HG03439 (cell line): Measurements from ENCODE around the gene NOD2.

Experiments
- ATAC-seq: cut with Tn5 transposase; IDR thresholded peaks from one replicate; pipeline ENCODE4 v1.9.1; 2021; ENCODE audit warnings: mild to moderate bottlenecking, moderate library complexity; ENCODE audit not compliant: unreplicated experiment

The NOD2 gene

DNA sequence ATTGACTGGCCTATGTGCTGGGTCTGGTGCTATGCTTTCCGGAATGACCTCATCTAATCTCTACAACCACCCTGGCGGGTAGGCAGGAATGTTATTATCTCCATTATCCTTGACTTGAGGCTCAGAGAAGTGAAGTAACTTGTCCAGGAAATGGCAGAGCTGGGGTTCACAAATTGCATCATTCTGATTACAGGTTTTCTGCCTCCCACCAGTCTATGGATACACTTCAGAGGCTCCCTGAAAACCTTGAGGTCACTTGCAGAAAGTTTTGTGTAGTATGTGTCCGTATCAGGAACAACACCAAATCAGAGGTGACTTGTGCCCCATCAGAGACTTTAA, 19.1 kb downstream of the NOD2 start:
- no peak for ATAC-seq

DNA sequence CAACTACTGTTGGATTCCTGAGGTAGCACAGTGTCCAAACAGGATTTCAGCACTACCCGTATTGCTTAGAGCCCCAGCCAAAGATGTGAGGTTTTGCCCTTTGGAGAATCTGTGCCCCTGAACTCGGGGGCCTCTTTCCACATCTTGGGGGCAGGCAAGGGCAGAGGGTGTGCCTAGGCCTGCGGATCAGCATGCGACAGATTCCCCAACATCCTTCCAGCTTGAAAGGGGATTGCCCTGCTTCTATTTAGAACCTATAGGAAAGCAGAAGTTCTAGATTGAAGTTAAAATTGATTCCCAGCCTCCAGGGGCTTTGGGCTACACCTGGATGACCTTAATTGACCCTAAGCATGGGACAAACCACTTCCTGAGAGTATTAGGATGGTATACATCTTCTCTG, 19.6 kb downstream of the NOD2 start:
- ATAC-seq: no peak

DNA sequence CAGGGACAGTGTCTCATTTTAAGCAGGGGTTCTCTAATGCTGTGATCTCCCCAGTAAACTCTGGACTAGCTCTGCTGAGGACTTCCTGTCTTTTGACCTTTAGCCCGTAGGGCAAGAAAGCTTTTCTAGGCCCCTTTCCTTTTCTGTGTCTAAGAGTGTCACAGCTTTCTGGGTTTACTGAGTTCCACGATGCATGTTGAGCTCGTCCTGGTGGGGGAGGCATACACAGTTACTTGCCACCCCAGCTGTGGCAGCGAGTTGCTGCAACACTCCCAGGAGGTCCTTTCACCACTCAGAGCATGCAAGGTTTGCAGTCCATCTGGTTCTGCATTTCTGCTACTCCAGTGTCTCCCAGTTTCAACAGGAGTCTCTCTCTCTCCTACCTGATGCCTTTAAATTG, 23.7 kb downstream of the NOD2 start:
- no peak for ATAC-seq

DNA sequence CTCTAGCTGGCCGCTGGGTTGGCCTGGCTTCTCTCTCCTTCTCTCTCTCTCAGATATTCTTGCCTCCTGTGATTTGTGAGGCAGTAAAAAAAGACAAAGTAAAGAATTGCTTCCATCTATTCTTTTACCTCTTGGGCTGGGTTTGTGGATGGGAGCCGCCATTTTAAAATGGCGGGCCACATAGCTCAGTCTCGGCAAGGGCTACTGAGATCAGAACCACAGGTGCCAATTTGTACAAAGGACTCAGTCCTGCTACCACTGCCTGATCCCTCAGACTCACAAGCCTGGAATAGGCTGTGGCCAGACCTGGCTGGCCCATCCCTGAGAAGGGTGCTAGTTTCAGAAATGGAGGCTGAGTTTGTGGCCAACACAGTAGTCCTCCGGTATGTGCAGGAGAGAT, 24.1 kb downstream of the NOD2 start:
- ATAC-seq: no peak

DNA sequence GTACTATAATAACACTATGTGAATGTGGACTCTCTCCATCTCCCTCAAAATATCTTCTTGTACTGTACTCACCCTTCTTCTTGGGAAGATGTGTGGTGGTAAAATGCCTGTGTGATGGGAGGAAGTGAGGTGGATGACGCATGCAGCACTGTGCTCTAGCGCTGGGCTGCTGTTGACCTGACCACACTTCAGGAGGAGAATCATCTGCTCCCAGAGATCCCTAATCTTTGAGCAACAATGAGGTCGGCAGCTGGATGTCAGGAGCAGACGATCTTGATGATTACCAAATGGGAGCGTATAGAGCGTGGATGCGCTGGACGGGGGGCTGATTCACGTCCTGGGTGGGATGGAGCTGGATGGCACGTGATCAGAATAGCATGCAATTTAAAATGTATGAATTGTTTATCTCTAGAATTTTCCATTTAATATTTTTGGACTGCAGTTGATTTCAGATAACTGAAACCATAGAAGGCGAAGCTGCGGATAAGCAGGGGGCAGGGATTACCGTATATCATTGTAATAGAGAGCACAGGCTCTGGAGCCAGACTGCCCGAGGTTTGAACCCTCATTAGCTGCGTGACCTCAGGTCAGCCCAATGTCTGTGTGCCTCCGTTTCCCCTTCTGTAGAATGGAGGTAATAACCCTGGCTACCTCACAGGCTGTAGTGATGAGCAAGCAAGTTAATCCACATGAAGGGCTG, 24.8 kb downstream of the NOD2 start:
- no peak for ATAC-seq

DNA sequence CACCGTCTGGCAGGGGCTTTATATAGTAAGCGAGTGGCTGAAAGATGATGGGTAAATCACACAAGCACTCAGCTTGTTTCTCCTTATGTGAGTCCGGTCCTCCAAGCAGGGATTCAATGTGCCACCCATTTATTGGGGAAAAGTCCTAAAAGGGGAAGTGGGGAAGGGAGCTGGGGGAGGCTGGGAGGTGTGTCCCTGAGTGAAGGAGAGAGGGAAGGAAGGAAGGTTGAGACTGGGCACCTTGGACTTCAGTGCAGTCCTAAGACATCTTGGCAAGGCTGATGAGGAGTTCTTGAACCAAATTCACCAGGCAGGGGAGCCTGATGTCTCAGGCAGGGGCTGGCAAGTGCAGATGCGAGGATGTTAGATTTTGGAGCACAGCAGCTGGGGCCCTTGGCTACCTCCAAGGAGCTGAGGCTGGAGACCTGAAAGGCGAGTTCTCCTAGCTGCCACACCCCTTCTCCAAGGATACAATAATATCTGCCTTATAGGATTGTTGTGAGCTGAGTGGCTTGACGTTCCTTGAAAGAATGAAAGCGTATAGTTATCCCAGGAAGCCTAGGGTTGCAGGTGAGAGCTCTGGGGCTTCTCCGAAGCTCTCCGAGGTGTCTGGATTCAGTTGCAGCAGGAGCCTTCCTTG, 25.5 kb downstream of the NOD2 start:
- no peak for ATAC-seq

DNA sequence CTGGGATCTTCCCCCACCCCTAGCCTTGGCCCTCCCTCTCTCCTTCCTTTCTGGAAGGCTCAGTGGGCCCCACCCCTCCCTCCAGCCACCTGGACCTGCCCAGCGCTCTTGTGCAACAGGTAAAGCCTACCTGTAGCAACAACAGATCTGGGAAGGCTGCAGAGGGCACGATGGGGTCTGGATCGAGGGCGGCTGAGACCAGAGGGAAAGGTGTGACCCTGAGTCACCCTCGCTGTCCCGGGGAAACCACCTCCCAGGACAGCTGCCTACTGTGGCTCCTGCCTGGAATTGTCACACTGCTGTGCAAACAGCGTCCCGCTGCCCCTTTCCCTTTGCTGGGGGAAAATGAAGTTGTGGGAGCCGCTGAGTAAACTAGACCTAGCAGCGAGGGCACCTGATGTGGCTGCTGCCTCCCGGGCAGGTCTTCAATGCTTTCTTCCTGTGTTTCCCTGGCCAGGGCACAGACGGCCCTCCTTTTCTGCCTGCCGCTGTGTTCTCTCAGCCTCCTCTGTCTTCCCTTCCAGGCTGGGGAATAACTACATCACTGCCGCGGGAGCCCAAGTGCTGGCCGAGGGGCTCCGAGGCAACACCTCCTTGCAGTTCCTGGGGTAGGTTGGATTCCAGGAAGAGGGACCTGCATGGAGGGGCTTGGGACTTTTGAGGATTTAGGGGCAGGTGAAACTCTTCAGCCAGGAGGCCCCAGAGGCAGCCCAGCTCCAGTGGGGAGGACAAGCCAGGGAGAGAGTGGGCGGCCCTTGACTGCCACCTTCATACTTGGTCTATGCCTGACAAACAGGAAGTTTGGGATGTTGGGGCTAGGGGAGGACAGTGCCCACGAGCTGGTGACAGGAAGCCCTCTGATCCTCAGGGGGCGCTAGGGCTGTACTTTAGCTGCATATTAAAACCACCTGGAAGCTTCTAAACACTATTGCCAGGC, 26.3 kb downstream of the NOD2 start:
- no peak for ATAC-seq

DNA sequence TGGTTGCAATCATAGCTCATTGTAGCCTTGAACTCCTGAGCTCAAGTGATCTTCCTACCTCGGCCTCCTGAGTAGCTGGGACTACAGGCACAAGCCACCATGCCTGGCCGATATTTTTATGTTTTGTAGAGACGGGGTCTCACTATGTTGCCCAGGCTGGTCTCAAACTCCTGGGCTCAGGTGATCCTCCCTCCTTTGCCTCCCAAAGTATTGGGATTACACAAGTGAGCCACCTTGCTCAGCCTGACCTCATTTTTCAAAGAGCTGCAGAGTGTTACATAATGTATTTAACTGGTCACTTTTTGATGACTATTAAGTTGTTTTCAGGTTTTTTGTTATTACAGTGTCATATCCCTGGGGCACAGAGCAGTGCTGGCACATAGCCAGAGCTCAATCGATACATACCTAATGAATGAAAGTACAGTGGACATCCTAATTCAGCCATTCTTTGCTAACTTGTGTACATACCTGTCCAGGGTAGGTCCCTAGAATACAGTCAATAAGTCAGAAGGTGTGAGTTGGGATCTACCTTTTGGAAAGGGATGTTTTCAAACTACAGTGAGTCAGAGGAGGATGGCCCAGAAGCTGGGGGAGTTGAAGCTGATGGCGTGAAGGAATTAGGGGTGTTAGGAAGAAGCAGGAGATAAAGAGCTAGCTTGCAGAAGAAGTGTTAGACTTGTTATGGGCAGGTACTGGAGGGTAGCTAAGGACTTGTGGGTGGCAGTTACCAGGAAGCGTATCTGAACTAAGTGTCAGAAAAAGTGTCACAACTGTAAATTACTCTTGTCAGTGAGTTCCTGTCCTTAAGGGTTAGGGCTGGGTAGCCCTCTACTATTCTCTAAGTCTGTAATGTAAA, 28.4 kb downstream of the NOD2 start:
- no peak for ATAC-seq

DNA sequence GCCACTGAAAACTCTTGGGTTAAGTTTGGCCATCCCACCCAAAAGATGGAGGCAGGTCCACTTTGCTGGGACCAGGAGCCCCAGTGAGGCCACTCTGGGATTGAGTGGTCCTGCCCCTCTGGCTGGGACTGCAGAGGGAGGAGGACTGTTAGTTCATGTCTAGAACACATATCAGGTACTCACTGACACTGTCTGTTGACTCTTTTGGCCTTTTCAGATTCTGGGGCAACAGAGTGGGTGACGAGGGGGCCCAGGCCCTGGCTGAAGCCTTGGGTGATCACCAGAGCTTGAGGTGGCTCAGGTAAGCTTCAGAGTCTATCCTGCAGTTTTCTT, 29.0 kb downstream of the NOD2 start:
- ATAC-seq: no peak

DNA sequence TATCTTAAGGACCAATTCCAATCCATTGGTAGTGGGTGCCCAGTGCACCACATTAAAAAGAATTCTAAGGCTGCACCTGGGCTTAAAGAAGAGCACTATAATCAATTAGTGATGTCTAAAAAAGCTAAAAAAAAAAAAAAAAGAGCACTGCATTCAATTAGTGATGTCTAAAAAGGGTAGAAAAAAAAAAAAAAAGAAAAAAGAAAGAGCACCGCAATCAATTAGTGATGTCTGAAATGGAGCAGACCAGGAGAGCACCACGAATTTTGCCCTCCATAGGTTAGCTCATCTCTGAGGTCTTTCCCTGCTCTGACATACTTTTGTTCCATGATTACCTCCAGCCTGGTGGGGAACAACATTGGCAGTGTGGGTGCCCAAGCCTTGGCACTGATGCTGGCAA, 29.6 kb downstream of the NOD2 start:
- ATAC-seq: no peak

DNA sequence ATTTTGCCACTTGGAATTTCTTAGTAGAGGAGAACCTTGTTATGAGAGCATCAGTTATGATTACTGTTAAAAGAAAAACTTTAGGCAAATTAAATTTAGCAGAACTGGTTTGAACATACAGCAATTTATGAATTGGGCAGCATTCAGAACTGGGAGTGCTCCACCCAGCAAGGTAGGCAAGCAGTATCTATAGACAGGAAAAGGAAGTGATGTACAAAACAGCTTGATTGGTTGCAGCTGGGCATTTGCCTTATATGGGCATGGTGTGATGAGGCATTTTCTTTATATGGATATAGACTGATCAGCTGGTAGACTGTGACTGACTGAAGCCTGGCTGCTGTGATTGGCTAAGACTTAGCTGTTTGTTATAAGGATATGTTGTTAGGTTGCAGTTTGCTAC, 30.9 kb downstream of the NOD2 start:
- no peak for ATAC-seq

DNA sequence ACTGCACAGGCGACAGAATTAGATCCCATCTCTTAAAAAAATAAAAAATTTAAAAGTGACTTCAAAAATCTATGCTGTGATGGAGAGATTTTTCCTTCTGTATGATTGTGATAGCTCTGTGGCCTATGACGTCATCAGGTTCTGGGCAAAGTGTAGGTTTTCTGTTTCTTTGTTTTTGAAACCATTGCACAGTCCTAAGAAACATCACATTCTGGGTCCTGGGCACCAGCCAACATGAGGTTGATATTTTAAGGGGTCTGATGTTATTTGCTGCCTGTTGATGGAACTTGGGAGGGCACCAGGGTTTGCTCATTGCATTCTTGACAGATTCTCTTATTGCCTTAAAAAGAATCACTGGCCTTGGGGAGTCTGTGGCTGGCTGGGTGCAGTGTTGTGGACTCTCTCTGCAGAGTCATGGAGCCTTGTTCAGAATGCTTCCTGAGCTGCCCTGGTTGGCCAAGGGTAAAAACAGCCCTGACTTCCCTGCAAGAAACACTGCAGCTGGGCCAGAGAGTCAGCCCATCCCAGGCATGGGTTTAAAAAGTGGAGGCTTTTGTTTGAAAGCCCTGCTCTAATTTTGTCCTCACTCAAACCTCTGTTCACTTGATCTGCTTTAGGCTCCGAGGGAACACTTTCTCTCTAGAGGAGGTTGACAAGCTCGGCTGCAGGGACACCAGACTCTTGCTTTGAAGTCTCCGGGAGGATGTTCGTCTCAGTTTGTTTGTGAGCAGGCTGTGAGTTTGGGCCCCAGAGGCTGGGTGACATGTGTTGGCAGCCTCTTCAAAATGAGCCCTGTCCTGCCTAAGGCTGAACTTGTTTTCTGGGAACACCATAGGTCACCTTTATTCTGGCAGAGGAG, 38.0 kb downstream of the NOD2 start:
- ATAC-seq: no peak

DNA sequence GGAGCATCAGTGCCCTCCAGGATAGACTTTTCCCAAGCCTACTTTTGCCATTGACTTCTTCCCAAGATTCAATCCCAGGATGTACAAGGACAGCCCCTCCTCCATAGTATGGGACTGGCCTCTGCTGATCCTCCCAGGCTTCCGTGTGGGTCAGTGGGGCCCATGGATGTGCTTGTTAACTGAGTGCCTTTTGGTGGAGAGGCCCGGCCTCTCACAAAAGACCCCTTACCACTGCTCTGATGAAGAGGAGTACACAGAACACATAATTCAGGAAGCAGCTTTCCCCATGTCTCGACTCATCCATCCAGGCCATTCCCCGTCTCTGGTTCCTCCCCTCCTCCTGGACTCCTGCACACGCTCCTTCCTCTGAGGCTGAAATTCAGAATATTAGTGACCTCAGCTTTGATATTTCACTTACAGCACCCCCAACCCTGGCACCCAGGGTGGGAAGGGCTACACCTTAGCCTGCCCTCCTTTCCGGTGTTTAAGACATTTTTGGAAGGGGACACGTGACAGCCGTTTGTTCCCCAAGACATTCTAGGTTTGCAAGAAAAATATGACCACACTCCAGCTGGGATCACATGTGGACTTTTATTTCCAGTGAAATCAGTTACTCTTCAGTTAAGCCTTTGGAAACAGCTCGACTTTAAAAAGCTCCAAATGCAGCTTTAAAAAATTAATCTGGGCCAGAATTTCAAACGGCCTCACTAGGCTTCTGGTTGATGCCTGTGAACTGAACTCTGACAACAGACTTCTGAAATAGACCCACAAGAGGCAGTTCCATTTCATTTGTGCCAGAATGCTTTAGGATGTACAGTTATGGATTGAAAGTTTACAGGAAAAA, 38.8 kb downstream of the NOD2 start:
- ATAC-seq: no peak

DNA sequence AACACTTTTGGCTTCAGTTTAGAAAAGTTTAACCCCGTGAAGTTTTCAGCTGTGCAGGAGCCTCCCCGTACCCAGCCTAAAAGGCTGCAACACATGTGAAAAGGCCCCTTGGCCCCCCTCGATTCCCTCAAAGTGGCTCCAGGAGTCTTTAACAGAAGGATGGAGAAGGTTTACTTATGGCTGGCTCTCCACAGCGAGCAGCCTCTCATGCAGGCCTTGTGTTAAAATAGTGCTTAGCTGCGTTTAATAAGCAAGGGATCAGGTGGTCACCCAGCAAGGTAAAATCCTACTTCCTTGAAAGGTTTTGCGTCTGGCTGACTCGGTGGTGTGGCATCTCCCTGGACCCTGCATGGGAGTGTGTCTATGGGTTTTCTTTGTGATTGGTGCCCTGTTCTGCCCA, 40.1 kb downstream of the NOD2 start:
- no peak for ATAC-seq

DNA sequence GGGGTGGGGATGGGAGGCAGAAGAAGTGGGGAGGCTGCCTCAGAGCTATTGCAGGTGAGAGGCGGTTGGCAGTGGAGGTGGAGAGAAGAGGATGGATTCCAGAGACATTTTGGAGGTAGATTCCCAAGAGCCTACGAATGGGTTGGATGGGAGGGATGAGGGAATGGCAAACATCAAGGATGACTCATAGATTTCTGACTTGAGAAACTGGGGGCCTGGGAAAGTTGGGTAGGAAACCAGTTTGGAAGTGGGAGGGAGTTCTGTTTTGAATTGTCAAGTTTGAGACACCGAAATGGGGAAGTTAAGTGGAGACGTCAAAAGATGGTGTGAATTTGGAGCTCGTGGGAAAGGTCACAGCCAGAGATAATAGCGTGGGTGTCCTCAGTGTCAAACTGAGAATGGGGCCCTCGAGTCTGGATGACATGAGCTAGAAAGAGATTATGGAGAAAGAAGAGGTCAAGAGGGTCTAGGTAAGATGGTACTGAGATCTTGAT, 42.3 kb downstream of the NOD2 start:
- ATAC-seq: no peak

DNA sequence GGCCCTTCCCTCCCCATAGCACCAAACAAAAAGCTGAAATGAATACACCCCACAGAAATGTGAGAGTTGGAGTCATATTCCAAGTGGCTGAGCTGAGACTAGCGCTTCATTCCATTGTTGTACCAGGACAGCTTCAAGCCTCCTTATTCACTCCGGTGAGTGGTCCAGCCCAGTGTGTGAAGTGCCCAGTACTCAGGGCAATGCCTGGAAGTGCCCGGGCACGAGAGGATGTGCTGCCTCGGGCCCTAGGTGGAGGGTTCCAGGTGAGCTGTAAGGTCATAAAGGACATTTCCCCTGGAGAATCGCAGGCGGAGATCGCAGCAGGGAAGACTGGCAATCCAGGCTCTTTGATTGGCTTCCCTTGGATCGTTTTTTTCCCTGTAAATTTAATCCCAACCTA, 43.0 kb downstream of the NOD2 start:
- no peak for ATAC-seq

DNA sequence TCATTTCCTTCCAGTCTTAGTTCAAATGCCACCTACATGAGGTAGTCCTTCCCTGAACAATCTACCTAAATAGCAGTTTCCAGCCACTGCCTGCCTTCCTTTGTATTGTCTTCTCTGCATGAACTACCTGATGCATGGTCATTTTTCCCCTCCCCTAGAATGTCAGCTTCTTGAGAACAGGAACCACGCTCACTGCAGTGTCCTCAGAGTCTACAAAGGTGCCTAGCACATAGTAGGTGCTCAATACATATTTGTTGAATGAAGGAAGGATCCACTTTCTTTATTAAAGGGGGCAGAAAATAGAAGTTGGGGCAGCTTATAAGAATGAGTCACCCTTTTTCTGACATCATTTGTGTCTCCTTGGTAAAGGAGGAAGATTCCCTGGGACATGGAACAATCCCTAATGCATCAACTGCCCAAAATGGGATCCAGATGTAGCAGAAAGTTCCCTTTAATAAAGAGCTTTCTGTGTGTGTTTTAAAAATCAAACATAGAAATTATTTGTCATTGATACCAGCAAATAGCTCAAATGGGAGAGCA, 44.1 kb downstream of the NOD2 start:
- ATAC-seq: no peak

DNA sequence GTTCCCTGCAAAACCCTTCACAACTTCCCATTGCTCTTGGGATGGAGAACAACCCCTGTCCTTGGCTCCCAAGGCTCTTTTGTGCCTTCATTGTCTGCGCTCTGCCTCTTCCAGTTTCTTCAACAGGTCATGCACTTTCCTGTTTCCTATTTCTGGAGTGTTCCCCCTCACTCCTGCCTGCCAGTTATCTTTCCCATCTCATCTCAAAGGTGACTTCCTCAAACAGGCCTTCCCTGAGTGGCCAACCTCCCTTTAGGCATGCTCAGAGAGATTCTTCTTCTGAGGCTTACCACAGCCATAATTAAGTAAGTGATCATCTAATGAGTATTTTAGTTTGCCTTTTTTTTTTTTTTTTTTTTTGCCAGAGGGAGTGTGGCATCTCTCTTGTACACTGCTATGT, 45.6 kb downstream of the NOD2 start:
- ATAC-seq: no peak

DNA sequence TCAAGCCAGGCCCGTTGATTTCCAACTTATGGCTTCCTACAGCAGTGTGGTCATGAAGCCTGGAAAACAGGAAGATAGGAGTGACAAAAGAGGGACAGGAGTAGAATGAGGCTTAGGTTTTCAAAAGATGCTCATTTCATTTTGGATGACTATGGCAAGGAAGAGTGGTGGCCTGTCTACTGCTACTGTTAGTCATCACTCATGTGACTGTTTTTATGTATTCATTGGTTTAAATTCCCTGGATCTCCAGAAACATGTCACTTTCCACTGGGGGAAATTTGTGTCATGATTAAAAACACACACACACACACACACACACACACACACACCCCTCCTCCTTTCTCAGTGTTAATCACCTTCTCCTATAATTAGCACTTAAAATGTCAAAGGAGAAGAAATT, 47.3 kb downstream of the NOD2 start:
- ATAC-seq: no peak
